ENCODE results near the gene CIAO2A.

Gene CIAO2A

DNA sequence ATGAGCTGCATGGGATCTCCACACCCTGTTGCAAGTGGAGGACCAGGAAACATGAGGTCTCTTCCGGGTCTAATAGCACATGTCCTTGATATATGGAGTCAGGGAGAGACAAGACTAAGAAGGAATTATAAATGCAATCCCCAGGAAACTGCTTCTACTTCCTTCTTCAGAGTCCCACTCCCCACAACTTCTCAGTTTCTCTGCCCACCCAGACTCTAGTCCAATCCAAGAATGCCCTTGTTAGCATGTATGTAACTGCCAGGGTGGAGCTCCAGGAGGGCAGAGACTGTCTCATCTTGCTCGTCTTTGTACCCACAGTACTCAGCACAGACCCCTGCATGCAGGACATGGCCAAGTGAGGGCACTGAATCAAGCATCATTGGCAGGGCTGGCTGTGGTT is 55.7 kb downstream of the CIAO2A start:
- DNase-seq = no peak

DNA sequence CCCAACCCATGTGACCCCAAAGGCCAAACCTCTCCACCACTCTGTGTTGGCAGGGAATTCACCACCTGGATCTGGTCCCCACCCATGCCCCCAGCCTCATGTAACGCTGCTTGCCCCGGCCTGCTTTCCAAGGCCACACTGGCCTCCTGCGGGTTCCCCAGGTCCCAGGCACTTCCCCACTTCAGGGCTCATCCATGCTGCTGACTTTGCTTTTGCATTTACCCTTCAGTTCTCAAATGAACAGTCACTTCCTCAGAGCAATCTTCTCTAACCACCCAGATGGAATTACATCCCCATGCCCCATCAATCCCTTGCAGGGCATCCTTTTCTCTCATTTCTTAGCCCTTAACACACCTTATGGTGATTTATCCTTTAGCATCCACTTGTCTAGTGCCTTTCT is 56.5 kb downstream of the CIAO2A start:
- DNase-seq = no peak

DNA sequence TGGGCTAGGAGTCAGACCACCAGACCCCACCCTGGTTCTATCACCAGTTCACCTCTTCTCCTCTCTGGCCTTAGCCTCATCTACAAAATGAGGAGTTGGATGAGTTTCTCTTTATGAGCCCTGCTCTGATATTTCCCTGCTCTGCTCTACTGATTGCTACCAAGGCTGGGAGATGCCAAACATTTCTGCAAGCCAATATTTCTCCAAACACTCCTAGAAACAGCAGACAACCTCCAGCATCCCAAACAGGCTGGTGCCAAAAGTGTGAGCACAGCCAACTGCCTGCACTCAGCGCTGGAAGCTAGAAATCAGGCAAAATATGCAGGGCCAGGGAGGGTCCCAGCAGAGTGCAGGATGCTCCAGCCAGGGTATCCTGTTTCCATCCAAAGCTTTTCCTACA is 58.1 kb downstream of the CIAO2A start:
- DNase-seq = no peak

DNA sequence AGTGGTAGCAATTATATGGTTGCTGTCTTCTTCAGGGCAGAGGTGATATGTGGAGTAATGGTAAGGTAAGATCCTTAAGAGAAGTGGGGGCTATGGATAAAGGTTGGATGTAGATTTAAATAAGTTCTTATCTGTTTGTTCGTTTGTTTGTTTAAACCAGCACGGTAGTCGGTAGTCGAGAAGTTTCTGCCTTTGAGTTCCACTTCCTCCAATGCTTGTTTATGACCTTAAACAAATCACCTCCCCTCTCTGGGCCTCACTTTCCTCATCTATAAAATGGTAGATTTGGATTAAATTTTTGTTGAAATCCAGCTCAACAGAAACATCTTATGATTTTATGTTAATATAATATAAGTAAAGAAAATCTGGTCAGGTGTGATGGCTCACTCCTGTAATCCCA is 59.1 kb downstream of the CIAO2A start:
- DNase-seq = no peak

DNA sequence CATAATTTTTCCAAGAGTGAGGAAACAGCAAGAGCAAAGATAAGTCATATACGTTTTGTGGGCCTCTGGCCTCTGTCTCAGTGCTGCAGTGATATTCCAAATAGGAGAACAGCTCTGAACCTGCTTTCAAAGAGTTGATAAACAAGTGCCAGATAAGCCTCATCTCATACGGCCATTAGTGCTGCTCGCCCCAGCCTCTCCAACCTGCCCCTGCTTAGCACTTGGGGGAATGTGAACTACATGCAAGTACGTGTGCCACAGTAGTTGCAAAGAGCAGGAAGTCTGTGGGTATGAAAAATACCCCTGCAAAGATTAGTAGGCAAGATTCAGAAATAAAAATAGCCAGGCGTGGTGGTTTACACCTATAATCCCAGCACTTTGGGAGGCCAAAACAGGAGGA is 61.3 kb downstream of the CIAO2A start:
- DNase-seq = no peak

DNA sequence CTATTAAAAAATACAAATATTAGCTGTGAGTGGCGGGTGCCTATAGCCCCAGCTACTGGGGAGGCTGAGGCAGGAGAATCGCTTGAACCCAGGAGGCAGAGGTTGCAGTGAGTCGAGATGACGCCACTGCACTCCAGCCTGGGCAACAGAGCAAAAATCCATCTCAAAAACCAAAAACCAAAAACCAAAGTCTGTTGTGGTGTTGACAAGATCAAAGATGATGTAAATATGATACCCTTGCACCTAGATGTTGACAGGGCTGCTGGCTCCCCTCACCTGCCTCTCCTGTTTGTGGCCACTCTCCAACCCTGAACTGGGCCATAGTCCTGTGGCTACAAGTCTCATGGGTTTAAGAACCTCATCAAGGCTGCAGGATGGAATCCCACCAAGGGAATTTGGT is 63.5 kb downstream of the CIAO2A start:
- DNase-seq = no peak

DNA sequence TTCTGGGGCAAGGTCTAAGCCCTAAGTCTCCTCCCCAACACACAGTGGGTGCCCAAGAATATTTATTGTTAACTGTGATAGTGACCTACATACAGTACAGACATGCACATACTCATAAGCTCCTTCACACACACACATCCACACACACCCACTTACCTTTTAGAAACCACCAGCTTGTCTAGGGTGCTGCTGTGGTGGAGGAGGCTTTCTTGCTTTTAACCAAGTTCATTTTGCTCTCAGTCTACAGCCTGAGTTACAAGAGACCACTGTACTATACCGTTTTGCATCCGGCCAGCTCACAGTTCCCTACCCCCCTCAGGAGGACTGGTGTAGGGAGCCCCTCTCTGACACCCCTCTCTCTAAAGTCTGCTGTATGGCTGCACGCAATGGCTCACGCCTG is 64.0 kb downstream of the CIAO2A start:
- DNase-seq = no peak

DNA sequence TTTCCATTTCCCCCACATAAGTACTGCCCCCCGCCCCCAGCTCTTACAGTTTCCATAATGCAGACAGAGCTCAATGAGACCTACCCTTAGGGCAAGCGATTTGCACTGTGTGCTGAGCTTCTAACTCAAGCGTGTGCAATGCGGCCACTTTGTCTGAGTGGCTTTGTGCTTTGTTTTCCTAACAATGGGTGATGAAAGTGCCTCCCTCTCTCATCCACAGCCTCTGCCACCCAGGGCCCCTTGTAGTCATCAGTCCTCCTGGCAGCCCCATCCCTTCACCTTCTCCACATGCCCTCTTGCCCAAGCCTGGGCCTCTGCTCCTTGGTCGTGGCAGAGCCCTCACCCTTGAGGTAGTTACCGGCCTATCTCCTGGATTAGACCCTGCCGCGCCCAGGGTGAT is 64.5 kb downstream of the CIAO2A start:
- no peak for DNase-seq

DNA sequence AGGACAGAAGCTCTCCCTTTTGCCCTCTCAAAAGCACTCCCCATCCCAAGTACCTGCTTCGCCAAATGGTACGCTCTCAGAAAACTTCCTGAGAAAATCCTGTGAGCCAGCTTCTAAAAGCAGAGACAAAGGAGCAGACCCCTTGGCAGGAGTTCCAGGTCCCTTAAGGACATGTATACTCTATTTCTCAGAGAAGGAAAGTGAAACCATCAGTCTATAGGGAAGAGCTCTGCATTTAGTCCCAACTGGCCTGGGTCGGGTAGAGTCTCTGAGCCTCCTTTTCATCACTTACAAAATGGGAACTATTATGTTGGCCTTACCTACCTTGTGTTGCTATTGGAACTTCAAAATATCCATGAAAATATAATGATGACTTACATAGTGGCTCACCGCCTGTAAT is 67.0 kb downstream of the CIAO2A start:
- DNase-seq = no peak

DNA sequence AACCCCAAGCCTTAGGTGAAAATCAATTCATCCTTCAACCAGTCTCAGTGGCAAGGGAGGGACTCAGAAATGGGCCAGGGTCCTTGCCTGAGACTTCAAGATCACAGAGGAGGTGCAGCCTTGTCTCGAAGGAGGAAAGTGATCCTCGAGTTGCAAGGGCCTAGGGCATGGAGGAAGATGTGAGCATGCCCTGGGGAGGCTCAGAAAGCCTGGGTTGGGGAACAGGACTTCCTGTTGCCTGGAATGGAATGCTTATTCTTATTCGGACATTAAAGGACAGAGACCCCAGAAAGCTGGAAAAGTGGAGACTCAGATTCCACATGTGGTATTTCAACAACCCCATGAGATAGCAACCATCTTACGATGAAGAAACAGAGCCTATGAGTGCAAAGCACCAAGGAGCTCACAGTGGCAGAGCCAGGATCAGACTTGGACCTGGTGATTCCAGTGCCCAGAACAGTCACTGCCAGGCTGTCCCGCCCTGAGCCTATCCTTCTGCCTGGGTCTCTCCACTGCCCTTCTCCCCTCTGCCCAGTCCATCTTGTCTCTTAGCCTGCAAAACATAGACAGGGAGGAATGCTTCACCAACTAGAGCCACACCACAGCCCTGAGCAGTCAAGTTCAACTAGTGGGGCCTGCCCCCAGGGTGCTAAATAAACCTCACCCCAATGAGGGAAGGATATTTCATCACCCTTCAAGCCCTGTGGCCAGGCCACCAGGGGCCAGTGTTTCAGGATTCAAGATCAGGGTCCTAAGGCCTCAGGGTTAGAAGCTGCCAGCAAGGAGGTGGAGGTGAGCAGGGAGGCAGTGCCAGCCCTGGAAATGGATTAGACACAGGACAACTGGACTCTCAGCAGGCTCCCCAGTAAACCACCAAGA is 69.2 kb downstream of the CIAO2A start:
- no peak for DNase-seq

DNA sequence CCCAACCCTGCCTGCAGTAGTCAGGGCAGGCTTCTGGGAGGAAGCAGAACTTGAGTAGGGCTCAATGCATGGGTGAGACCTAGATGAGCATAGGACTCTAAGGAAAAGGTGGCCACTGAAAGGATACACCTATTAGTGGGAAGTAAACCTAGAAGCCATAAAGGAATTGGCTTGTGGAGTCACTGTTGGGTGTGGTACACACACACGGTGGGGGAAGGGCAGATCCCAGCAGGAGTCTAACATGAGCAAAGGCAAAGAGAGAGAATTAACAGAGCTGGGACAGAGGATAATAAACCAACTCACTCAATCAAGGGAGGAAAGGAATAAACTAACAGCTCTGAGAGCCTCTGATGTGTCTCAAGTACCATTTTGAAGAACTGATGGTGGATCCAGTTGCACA is 70.4 kb downstream of the CIAO2A start:
- no peak for DNase-seq

DNA sequence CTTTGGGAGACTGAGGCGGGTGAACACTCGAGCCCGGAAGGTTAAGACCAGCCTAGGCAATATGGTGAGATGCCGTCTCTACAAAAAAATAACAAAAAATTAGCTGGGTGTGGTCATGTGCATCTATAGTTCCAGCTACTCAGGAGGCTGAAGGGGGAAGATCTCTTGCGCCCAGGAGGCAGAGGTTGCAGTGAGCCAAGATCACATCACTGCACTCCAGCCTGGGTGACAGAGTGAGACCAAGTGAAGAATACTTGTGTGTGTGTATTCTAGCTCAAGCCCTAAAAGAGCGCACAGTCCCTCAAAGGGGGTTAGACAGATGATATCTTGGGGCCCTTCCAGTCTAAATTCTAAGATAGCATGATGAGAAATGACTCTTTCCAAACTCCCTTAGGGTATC is 71.1 kb downstream of the CIAO2A start:
- no peak for DNase-seq
